SH-SY5Y (cell line): Measurements from ENCODE around the gene LUM.

Experiments
- GATA2 ChIP-seq: IDR thresholded peaks from 2 replicates; pipeline ENCODE4 v1.6.1; 2011; ENCODE audit warnings: mild to moderate bottlenecking, low read depth, low read length
- GATA3 ChIP-seq: IDR thresholded peaks from 2 replicates; pipeline ENCODE4 v1.6.1; 2011; ENCODE audit warnings: low read depth, mild to moderate bottlenecking, low read length, moderate library complexity

GRCh38 chr12:91065396-91065795, 45.9 kb downstream of the LUM start:
- TF ChIP-seq GATA2 (no peak), GATA3 (no peak)
